Endothelial cell of umbilical vein (primary cell): Measurements from ENCODE around the gene TMEM179B. TPM values are rescaled to one million over a fixed set of nuclear protein-coding genes. Genes with fewer than 3 reads are reported as not detected.
A peak's percentile ranks its signal among the peaks of the same experiment; 100 is the strongest.

ENCODE experiments used
- BruUV-seq: library from RNA; stranded (reverse); fragments of 400-500 nt; replicated peaks from 2 replicates; lab custom pipeline; 2021; lab: Mats Ljungman, UMichigan
- CTCF ChIA-PET: fragments of 300-600, 350-600 bp; sonication (Branson Sonifier 250); formaldehyde crosslinking; loops from one replicate; lab custom pipeline; 2021; ENCODE audit warnings: antibody characterized with exemption, inconsistent platforms; lab: Charles Lee
- POLR2A ChIA-PET: fragments of 300-600, 350-600 bp; sonication (Branson Sonifier 250); formaldehyde crosslinking; loops from one replicate; lab custom pipeline; 2021; ENCODE audit warnings: antibody characterized with exemption, inconsistent platforms; lab: Charles Lee
- DNase-seq: peaks from one replicate; pipeline ENCODE4 v3.0.0-alpha.2; 2011; ENCODE audit warnings: low read depth, low spot score
- FAIRE-seq: peaks from 2 replicates; lab custom pipeline; 2011; peaks lifted over from hg19 to GRCh38; lab: Jason Lieb, UNC
- H2AFZ ChIP-seq: 2 replicates; pipeline ENCODE4 v1.6.0; 2012; ENCODE audit warnings: low read depth, low read length, control low read depth, inconsistent platforms
- H3K27ac ChIP-seq: 2 replicates; pipeline ENCODE4 v1.5.1; 2011; ENCODE audit warnings: low read depth, mild to moderate bottlenecking, control low read depth, low read length, moderate library complexity; ENCODE audit not compliant: insufficient read depth
- H3K27me3 ChIP-seq, 2 experiments: 2 replicates each; pipeline versions ENCODE4 v1.6.0 to v1.6.1; 2011; ENCODE audit warnings: low read length in 2 of 2, mixed read lengths in 1 of 2; ENCODE audit not compliant: control insufficient read depth in 2 of 2, insufficient read depth in 2 of 2
- H3K36me3 ChIP-seq, 2 experiments: 2 replicates in 1 of 2; 3 replicates in 1 of 2; pipeline ENCODE4 v1.5.1; 2011; ENCODE audit warnings: low read length in 2 of 2, mild to moderate bottlenecking in 1 of 2, moderate library complexity in 1 of 2; ENCODE audit not compliant: control insufficient read depth in 2 of 2, insufficient read depth in 2 of 2; ENCODE audit errors: extremely low read depth in 1 of 2
- H3K4me1 ChIP-seq: 3 replicates; pipeline ENCODE4 v1.5.1; 2011; ENCODE audit warnings: mild to moderate bottlenecking, low read length; ENCODE audit not compliant: control insufficient read depth, insufficient read depth; ENCODE audit errors: extremely low read depth
- H3K4me2 ChIP-seq: 2 replicates; pipeline ENCODE4 v1.6.1; 2011; ENCODE audit warnings: low read length, control low read depth, mixed read lengths; ENCODE audit not compliant: insufficient read depth
- H3K4me3 ChIP-seq, 3 experiments: fragments of 200-600 bp in 1 of 3; sonication (generic), shearing (Covaris generic) in 1 of 3; replicated peaks in 1 of 3; 2 replicates each; pipeline ENCODE4 v1.5.1; 2011 to 2016; ENCODE audit warnings: control low read depth in 3 of 3, low read length in 3 of 3, mild to moderate bottlenecking in 2 of 3, inconsistent platforms in 1 of 3, low read depth in 1 of 3, moderate library complexity in 1 of 3; ENCODE audit not compliant: insufficient read depth in 1 of 3
- H3K79me2 ChIP-seq: 2 replicates; pipeline ENCODE4 v1.6.0; 2012; ENCODE audit warnings: low read length, inconsistent platforms; ENCODE audit not compliant: control insufficient read depth, insufficient read depth
- H3K9ac ChIP-seq: replicated peaks from 2 replicates; pipeline ENCODE3; 2011; ENCODE audit warnings: low read length, control low read depth; ENCODE audit not compliant: insufficient read depth; ENCODE audit errors: extremely low read depth
- H3K9me1 ChIP-seq: replicated peaks from 3 replicates; pipeline ENCODE4 v1.6.0; 2011; ENCODE audit warnings: mild to moderate bottlenecking, low read length; ENCODE audit not compliant: control insufficient read depth, insufficient read depth; ENCODE audit errors: extremely low read depth
- H3K9me3 ChIP-seq: replicated peaks from 2 replicates; pipeline ENCODE4 v1.5.1; 2012; ENCODE audit warnings: low read length, inconsistent platforms; ENCODE audit not compliant: control insufficient read depth, insufficient read depth
- H4K20me1 ChIP-seq: replicated peaks from 2 replicates; pipeline ENCODE3; 2011; ENCODE audit warnings: mild to moderate bottlenecking, low read length; ENCODE audit not compliant: control insufficient read depth, insufficient read depth; ENCODE audit errors: extremely low read depth
- EZH2 ChIP-seq: IDR thresholded peaks from 2 replicates; pipeline ENCODE4 v1.6.1; 2012; ENCODE audit warnings: borderline replicate concordance, low read depth, mild to moderate bottlenecking, moderate library complexity, low read length, inconsistent platforms; ENCODE audit not compliant: severe bottlenecking
- MAX ChIP-seq: IDR thresholded peaks from 2 replicates; pipeline ENCODE4 v1.6.1; 2011; ENCODE audit not compliant: insufficient read depth, insufficient read length
- POLR2A ChIP-seq: IDR thresholded peaks from 2 replicates; pipeline ENCODE4 v1.6.1; 2012; ENCODE audit warnings: low read depth, mild to moderate bottlenecking, control low read depth, low read length
- POLR2AphosphoS5 ChIP-seq: IDR thresholded peaks from 2 replicates; pipeline ENCODE4 v1.6.1; 2012; ENCODE audit warnings: low read depth, mild to moderate bottlenecking, control low read depth, low read length, moderate library complexity; ENCODE audit not compliant: insufficient read depth
- dilution Hi-C: fragments of 300-500 bp; cut with MboI; formaldehyde crosslinking; loops from one replicate; pipeline ENCODE4 v1.15.0; 2019; ENCODE audit warnings: low sequenced_read_pairs; ENCODE audit not compliant: extremely low pct_ligation_motif_present
- intact Hi-C: fragments of 100-400 bp; cut with micrococcal nuclease; formaldehyde crosslinking; loops from one replicate; pipeline ENCODE4 v1.10.0; 2022
- polyA plus RNA-seq, 4 experiments: library from polyadenylated mRNA; depleted of rRNA in 3 of 4; stranded (reverse) in 3 of 4; unstranded in 1 of 4; fragments of >200 nt; gene quantifications; 2 replicates each; pipeline versions ENCODE4 v1.2.1 to v1.2.3, GENCODE V29; 2011 to 2012; ENCODE audit warnings: missing spikeins in 1 of 4
- total RNA-seq: library from RNA; stranded (reverse); gene quantifications from 2 replicates; pipeline ENCODE4 v1.2.3, GENCODE V29; 2021

The TMEM179B gene
- total and polyA plus RNA-seq, 2 donors (not counting 3 experiments of a cell fraction or from before 2014, with no cell fraction given) = 27.6 to 102 TPM

GRCh38 chr11:62831520-62832335 is 44.5 kb downstream of the TMEM179B start, which contains the start of gene STX5:
Gene STX5, minus strand, starts transcription at chr11:62832051. Its CDS starts 808 bp downstream, at chr11:62831243.
- Histone ChIP-seq H3K9me3 (no peaks in the 10 kb centered on the region), H3K36me3 (peaks cover 10 to 22% of the 10 kb centered on the region in 2 experiments), H3K4me1 (peaks cover 13% of the 10 kb centered on the region), H4K20me1 (no peaks in the 10 kb centered on the region), H3K27ac (peak within 1 kb of the TSS; percentile 76), H3K27me3 (no peaks in the 10 kb centered on the region), H3K4me3 (peak within 1 kb of the TSS; percentile 62 to 82 (median 75)), H3K79me2 (peaks cover 33% of the 10 kb centered on the region), H3K9ac (peak within 1 kb of the TSS; percentile 91), H3K9me1 (no peaks in the 10 kb centered on the region), H3K4me2 (peak within 1 kb of the TSS; percentile 91), H2AFZ (peak within 1 kb of the TSS; percentile 30)
- no TSS peak for BruUV-seq
- dilution Hi-C loops (no loop called here), intact Hi-C loops (loop anchor here (1.0 to 5.0 kb wide), 5 partner anchors 10 to 434 kb away; partner anchors contain the start of genes NXF1, TMEM179B and TMEM223)
- DNase-seq (peak; percentile 99), FAIRE-seq (peak; percentile 98)
- TF ChIP-seq EZH2 (no peak), MAX (peak; percentile 24), POLR2AphosphoS5 (peak; percentile 11), POLR2A (peak; percentile 97)
- POLR2A ChIA-PET = interaction anchor here (0.6 to 2.2 kb wide), 13 partner anchors 9 to 1038 kb away, joined by 3 to 65 read pairs (median 5); partner anchors contain the start of genes NXF1, TMEM179B, TTC9C and WDR74
- CTCF ChIA-PET = interaction anchor here (0.6 to 1.9 kb wide), 5 partner anchors 29 to 240 kb away, joined by 3 to 17 read pairs (median 5); partner anchors contain the start of genes TMEM179B and TUT1
